ENCODE measurements around the gene PRAMEF17. TPM values are rescaled to one million over a fixed set of nuclear protein-coding genes. Genes with fewer than 3 reads are reported as not detected.

PRAMEF17 gene
- total RNA-seq, 1 experiment from 2014 or later = not detected

Other genes starting within 250 kb of the PRAMEF17 start
- not detected in 2 replicates for gene PRAMEF26, start 233.6 kb upstream of the PRAMEF17 start, total RNA-seq (2014; rRNA removed)
- gene HNRNPCL4, start 224.0 kb upstream of the PRAMEF17 start, total RNA-seq (2014; rRNA removed) = not detected in 2 replicates
- gene PRAMEF9, start 217.8 kb upstream of the PRAMEF17 start, total RNA-seq (2014; rRNA removed) = not detected in 2 replicates
- gene PRAMEF13, start 188.2 kb upstream of the PRAMEF17 start, total RNA-seq (2014; rRNA removed) = not detected in 2 replicates
- gene PRAMEF18, start 163.5 kb upstream of the PRAMEF17 start, total RNA-seq (2014; rRNA removed) = not detected in 2 replicates
- gene PRAMEF5, start 135.4 kb upstream of the PRAMEF17 start, total RNA-seq (2014; rRNA removed) = not detected in 2 replicates
- gene PRAMEF8, start 104.5 kb upstream of the PRAMEF17 start, total RNA-seq (2014; rRNA removed) = not detected in 2 replicates
- gene PRAMEF33, start 86.1 kb upstream of the PRAMEF17 start, total RNA-seq (2014; rRNA removed) = not detected in 2 replicates
- gene PRAMEF15, start 74.1 kb upstream of the PRAMEF17 start, total RNA-seq (2014; rRNA removed) = not detected in 2 replicates
- gene PRAMEF14, start 42.5 kb upstream of the PRAMEF17 start, total RNA-seq (2014; rRNA removed) = not detected in 2 replicates
- gene PRAMEF19, start 17.7 kb upstream of the PRAMEF17 start, total RNA-seq (2014; rRNA removed) = not detected in 2 replicates
- not detected in 2 replicates for gene PRAMEF20, start 20.8 kb downstream of the PRAMEF17 start, total RNA-seq (2014; rRNA removed)
- gene LRRC38, start 124.4 kb downstream of the PRAMEF17 start, total RNA-seq (2014; rRNA removed) = not detected in 2 replicates
- gene PDPN, start 194.2 kb downstream of the PRAMEF17 start, total RNA-seq (2014; rRNA removed) = 0.86 TPM in 1 of 2 replicates, not detected in the other

Data from LHCN-M2 (cell line).